Peyer's patch (tissue), 4 donors: Measurements from ENCODE around the gene CHKB.

Experiments used
- POLR2A ChIP-seq, 2 donors: fragments of 450-650 bp; IDR thresholded peaks; one replicate each; pipeline ENCODE4 v1.5.1; 2017; ENCODE audit warnings: antibody characterized with exemption in 2 of 2, mild to moderate bottlenecking in 2 of 2, moderate library complexity in 2 of 2
- TF ChIP-seq, protein P1 (sequence below), 6 experiments: fragments of 450-650 bp in 4 of 6; fragments of 200-600 bp in 2 of 6; sonication (generic) in 1 of 6; IDR thresholded peaks; one replicate each; pipeline ENCODE4 v1.5.1; 2017 to 2019; ENCODE audit warnings: antibody characterized with exemption in 6 of 6, mild to moderate bottlenecking in 3 of 6, moderate library complexity in 1 of 6

DNA sequence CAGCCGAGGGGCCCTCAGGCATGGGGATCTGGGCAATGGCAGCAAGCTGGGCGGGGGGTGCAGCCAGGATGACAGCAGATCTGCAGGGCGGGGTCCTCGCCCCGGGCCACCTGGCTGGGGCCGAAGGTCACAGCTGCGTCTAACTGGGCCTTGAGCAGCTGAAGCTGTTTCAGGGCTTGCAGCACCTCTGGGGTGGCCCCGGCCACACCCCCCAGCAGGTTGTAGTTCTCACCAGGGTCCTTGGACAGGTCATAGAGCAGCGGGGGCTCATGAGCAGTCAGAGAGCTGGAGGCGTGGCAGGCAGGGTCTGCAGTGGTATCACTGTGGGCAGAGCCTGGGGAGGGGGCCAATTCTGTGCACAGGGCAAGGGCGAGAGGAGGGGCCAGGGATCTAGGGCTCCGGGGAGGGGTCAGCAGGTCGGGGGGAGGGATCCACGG, 42.5 kb upstream of the CHKB start:
- no peak for TF ChIP-seq POLR2A (IDR thresholded peaks at IDR 0.05)
- TF ChIP-seq, protein P1, sequence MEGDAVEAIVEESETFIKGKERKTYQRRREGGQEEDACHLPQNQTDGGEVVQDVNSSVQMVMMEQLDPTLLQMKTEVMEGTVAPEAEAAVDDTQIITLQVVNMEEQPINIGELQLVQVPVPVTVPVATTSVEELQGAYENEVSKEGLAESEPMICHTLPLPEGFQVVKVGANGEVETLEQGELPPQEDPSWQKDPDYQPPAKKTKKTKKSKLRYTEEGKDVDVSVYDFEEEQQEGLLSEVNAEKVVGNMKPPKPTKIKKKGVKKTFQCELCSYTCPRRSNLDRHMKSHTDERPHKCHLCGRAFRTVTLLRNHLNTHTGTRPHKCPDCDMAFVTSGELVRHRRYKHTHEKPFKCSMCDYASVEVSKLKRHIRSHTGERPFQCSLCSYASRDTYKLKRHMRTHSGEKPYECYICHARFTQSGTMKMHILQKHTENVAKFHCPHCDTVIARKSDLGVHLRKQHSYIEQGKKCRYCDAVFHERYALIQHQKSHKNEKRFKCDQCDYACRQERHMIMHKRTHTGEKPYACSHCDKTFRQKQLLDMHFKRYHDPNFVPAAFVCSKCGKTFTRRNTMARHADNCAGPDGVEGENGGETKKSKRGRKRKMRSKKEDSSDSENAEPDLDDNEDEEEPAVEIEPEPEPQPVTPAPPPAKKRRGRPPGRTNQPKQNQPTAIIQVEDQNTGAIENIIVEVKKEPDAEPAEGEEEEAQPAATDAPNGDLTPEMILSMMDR (IDR thresholded peaks at IDR 0.05): no peak
